Tongue (tissue), 2 donors: ENCODE data around the gene KIAA0513. TPM values are rescaled to one million over a fixed set of nuclear protein-coding genes. Genes with fewer than 3 reads are reported as not detected.
A peak's percentile ranks its signal among the peaks of the same experiment; 100 is the strongest.
"Not testable (repeated sequence)": the region's sequence is repeated elsewhere in the genome, so short reads cannot be mapped to it uniquely, and the experiment has no call there.

Experiments
- DNase-seq: peaks from one replicate; pipeline ENCODE4 v3.0.0-alpha.2; 2015
- total RNA-seq: library from RNA; depleted of rRNA; stranded (reverse); fragments of >200 nt; gene quantifications from one replicate; pipeline ENCODE4 v1.2.3, GENCODE V29; 2014

Gene KIAA0513
- total RNA-seq, 1 donor from 2014 or later: 6.8 TPM

DNA sequence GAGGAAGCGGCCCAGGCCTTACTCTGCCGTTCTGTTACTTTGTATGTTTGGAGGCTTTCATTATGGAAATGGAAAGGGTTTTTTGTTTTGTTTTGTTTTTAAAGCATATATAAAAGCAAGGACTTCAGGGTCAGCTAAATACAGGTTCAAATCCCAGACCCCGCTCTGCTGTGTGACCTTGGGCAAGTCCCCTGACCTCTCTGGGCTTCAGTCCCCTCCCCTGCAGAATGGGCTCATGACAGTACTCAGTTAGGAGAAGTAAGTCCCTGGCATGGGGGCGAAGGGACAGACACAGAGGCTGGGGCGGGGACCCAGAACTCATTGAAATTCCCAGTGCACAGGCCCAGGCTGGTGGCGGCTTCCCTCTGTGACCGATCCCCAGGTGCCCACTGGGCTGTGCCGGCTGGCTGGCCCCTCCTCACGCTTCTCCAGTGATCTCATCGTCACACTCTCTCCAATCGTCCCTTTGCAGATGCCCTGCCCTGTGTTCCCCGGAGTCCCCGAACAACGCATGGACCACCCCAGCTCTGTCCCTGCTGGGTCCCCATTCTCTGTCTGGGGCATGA lies 85.7 kb downstream of the KIAA0513 start:
- DNase-seq: no peak

DNA sequence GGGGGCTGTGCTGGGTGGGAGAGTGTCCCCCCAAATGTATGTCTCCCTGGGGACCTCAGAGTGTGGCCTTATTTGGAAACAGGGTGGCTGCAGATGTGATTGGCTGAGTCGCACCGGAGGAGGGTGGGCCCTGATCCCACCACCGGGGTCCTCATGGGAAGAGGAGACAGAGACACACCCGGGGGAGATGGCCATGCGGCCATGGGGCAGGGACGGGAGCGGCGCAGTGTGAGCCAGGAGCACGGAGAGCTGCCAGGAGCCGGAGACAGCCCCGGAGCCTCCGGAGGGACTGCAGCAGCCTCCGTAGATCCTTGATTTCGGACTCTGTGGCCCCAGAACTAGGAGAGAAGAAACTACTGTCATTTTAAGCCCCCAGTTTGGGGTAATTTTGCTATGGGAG lies 86.3 kb downstream of the KIAA0513 start:
- no peak for DNase-seq

DNA sequence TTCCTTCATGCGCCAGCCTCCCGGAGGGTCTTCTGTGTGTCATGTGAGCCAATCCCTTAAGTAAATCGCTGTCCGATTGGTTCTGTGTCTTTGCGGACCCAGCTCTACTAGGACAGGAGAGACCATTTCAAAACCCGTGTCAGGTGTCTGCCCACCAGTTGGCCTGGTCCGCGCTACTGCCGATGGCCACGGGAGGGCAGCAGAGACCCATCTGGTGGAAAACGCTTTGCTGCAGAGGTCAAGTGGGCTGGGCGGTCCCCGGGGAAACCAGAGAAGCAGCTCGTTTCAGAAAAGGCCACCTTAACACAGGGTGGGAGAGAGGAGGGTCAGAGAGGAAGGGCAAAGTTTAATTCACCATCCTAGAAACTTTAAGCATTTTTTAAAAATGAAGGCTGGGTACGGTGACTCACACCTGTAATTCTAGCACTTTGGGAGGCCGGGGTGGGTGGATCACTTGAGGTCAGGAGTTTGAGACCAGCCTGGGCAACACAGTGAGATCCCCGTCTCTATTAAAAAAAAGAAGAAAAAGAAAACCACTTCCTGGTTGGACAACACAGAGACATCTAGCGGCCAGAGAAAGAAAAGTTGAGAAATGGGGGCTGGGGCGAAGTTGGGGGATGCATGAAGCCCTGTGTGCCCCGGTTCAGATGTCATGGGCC lies 87.4 kb downstream of the KIAA0513 start:
- DNase-seq: peak; percentile 92

DNA sequence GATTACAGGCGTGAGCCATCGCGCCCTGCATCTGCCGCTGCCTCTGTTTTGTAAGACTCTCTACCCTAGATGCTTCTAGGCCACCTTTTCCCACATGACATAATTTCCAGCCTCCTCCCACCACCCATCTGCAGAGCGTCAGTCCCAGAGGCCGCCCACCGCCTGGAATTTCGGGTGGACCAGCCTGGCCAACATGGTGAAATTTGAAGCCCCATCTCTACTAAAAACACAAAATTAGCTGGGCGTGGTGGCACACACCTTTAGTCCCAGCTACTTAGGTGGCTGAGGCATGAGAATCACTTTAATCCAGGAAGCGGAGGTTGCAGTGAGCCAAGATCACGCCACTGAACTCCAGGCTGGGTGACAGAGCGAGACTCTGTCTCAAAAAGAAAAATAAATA lies 89.8 kb downstream of the KIAA0513 start:
- no peak for DNase-seq

DNA sequence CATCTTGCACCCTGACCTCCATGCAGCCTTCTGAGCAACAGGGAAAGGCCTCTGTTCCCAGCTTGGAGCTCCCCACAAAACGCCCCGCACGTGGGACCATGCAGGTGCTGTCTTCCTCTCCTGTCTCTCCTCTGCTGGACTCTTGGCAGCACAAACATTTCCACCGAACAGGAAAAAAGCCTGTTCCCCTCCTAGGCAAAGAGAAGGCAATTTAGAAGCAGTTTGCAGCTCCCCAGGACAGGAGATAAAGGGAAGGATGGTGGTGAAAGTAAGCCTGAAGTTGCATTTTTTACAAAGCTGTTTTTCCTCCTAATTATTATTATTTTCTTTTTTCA lies 92.4 kb downstream of the KIAA0513 start:
- no peak for DNase-seq

DNA sequence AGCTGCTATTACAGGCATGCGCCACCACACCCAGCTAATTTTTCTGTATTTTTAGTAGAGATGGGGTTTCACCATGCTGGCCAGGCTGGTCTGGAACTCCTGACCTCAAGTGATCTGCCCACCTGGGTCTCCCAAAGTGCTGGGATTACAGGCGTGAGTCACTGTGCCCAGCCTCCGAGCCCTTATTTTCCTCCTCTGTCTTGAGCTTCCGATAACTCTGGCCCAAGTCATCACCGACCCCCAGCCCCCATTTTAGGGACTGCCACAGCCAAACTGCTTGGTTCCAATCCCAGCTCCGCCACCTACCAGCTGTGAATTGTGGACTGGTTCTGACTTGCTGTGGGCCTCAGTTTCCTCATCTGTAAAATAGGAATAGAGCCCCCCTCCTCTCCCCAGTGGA lies 95.8 kb downstream of the KIAA0513 start:
- not testable (repeated sequence) for DNase-seq

DNA sequence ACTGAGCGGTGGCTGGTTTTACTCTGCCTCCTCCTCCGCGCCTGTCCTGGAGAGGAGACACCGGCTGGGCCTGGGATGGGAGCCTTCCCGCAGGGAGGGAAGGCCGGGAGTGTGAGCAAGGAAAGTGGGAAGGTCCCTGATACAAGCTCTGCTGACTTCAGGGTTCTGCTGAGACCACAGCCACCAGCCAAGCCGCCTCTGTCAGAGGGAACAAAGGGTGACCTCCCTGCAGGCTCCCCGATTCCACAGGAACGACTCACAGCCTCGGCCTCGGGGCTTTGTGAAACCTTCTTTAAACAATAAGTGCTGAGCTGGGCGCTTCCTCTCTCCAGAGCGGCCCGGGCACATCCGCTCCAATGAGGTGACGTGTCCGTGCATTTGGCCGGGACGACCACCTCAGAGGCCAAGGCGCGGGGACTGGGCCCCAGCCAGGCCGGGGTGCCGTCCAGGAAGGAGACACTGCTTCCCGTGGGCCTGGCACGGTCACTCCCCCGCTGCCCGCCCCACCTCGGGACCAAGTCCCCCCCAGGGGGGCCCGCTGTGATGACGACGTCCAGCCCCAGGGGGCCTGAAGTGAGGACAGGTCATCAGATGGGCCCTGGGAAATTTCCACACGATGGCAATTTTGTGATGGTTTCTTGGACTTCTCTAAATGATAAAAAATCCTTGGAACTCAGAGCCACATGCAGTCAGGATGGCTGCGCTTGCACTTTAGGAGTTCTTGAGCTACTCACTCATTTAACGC lies 96.5 kb downstream of the KIAA0513 start:
- peak; percentile 30 for DNase-seq

DNA sequence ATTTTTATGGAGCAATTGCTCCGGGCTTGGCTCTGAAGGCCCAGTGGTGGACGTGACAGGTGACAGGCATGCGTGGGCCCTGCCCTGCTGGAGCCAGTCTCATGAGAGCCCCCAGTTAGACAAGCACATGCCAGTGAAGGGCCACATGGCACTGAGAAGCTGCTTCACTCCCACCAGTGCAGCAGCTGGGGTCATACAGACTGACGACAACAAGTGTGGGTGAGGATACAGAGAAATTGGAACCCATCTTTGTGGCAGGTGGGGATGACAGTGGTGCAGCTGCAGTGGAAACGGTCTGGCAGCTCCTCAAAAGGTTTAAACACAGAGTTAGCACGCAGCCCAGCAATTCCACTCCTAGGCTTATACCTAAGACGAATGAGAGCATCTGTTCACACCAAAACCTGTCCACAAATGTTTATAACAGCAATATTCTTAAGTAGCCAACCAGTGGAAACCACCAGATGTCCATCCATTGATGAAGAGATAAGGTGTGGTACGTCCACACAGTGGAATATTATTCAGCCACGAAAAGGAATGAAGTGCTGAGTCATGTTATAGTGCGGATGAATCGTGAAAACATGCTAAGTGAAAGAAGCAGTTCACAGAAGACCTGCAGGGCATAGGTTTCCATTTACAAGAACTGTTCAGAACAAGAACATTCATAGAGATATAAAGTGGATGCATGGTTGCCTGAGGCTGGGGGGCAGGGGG lies 97.2 kb downstream of the KIAA0513 start:
- DNase-seq: peak; percentile 89

DNA sequence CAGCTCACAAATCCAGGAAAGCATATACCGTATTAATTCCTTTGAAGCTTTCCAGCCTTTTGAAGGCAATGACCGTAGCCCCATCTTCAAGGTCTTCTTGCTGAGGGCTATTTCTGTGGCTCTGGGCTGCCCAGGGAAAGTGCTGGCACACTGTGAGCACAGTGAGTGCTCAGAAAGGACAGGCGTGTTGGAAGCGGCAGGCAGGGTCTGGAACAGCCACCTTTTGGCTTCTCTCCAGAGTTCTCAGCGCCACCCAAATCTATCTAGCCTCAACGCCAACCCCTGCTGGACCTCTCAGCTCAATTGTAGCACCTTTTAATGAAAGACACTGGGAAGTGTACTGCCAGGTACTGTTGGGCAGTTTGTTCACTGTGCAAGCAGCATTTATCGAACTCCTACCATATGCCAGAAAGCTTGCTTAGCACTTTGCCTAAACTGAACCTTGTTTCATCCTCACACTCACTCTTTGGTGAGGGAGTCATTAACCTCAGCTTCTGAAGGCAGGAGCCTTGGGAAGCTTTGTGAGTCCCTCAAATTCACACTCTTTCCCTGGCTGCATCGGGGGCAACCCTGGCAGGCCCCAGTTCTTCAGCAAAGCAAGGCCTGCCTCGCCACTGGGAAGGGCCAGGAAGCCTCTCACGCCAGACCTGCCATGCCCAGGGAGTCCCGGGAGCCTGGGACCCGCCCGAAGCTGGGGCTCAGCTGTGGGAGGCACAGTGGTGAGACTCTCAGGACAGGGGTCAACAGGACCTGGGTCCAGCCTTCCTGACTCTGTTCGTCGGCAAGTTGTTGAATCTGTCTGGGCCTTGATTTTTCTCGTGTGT lies 98.2 kb downstream of the KIAA0513 start:
- peak; percentile 44 for DNase-seq

DNA sequence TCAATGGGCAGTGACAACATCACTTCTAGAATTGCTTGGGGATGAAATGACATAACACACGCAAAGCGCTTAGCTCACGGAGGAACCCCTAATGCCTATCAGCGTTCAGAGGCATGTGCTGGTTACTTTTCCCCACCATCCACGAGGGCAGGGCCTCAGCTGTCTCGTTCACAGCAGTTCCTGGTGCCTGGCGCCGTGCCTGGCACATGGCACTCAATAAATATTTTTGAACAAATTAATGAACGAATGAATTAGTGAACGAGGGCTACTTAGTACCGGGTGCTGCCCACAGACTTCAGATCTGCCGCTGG lies 98.8 kb downstream of the KIAA0513 start:
- no peak for DNase-seq

DNA sequence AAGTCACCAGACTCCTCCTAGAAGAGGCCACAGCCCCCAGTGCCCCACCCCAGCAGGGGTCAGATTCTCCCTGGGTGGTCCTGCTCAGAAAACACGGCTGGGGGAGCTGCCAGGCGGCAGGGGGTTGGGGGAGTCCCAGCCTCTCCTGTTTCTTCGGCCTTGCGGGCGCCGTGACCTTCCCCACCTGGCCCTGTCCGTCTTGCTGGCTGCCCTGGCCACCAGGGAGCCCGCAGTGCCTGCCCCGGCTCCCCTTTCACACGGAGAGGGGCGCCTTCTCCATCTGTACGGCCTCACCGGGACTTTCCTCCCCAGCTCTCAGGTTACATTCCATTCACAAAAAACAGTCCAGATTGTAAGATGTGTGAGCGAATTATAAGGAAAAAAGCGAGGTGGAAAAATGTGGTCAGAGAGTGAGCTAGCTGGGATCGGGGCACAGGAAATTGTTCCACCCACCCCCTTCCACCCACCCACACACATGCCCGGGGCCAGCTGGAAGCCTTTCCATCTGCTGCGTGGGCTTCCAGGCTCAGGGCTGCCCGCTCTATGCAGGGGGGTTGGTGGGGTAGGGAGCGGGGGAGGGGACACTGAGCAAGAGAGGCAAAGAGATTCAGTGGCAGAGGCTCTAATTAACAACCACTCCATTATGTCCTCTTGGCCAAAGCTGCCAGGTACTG lies 99.2 kb downstream of the KIAA0513 start:
- DNase-seq: peak; percentile 97

DNA sequence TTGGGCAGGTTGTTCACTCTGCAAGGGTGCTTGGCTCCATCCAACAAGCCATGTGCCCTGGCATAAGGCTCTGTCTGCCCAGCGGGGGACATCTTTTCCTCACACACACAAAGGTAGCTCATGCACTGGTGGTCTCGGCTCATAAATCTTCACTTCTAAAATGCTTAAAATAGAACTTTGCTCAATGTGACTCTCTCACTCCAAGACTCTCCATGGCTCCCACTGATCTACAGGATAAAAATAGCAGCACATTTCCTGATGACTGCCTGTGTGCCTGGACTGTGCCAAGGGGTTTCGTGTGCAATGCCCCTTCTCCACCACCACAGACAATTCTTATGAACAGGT lies 99.8 kb downstream of the KIAA0513 start:
- no peak for DNase-seq

DNA sequence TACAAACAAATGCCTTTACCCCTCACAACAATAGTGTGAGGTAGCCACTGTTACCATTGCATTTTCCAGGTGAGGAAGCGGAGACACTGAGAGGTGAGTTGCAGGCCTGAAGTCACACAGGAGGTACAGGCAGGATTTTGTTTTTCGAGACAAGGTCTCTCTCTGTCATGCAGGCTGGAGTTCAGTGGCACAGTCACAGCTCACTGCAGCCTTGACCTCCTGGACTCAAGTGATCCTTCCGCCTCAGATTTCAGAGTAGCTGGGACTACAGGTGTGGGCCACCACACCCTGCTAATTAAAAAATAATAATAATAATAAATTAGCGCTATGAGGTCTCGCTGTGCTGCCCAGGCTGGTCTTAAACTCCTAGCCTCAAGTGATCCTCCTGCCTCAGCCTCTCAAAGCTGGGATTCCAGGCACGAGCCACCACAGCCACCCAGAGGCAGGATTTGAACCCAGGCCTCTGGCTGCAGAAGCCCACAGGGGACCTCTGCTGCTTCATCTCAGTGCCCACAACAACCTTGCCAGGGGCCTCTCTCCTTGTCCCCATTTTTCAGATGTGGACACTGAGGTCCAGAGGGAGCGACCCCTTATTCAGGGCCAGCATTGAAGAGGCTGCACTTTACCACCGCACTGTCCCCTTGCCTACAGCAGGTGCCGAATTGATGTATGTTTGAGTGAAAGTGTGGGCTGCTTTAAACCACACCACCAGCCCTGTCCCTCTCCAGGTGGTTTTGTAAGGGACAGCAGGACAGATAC lies 100.7 kb downstream of the KIAA0513 start:
- no peak for DNase-seq

DNA sequence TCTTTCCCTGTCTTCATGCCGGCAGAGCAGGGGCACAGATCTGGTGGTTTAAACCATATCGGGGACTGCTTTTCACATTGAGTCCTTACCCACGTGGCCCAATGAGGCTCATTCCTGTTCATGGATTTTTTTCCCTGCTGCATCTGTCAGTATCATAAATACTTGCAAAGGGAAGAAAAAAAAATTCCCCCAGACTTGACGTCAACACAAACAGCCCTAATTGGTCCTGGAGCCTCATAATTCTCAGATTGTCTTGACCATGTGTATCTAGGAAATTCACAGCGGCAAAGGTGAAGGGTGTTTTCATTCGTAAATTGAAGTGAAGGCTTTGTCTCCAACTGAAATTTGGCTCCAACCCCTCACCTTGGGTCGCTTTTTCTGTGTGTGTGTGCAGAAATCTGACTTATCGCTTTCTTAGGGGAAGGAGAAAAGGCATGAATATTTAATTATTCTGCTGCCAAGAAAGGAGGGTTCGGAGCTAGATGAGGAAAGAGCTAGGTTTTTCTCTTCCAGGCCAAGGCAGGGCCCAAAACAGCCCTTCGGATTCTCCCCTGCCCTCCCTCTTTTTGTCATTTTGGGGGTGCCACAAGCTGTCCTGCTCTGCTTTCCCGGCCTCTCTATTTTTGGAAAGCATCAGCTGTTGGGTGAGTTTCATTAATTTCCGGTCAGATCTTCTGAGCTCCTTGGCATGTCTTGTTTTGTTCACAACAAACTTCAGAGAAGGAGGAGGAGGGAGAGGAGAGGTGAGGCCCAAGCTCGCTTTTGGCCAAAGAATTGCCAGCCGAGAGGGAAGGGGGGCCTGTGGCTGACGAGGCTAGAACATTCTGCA lies 102.5 kb downstream of the KIAA0513 start:
- DNase-seq: peak; percentile 66

DNA sequence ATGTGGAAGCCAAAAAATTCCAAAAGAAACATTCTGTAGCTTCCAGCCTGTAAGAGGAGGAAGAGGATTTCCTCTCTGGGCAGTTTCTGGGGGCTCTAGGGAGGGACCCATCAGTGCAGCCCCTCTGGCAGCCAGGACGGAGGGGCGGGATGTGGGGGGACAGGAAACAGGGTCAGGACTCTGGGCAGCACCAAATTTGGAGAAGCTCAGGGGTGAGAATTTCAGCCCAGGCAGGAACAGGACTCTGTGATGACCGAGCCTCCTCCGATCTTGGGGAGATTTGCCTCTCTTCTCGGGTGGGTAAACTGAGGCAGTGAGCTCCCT lies 103.1 kb downstream of the KIAA0513 start:
- no peak for DNase-seq

DNA sequence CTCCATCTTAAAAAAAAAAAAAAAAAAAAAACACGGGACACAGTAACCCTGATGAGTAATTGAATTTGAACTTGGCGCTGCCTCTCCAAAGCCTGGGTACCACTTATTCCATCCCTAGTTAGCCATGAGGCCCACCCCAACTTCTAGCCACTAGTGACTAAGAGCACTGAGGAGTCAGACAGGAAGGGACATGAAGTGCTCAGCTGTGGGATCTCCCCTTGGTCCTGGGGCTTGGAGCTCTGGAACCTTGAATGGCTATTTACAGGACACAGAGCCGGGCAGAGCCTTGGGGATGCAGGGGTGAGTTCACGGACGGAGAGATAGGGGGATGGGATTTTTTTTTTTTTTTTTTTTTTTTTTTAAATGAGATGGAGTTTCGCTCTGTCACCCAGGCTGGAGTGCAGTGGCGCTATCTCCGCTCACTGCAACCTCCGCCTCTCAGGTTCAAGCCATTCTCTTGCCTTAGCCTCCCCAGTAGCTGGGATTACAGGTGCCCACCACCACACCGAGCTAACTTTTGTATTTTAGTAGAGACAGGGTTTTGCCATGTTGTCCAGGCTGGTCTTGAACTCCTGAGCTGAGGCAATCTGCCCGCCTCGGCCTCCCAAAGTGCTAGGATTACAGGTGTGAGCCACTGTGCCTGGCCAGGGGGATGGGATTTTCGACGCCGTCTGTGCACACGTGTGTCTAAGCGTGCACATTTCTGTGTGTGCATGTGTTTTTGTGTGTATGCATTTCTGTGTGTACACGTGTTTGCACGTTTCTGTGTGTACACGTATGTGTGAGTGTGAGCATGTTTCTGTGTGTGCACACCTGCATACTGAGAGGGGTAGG lies 105.1 kb downstream of the KIAA0513 start:
- DNase-seq: no peak

DNA sequence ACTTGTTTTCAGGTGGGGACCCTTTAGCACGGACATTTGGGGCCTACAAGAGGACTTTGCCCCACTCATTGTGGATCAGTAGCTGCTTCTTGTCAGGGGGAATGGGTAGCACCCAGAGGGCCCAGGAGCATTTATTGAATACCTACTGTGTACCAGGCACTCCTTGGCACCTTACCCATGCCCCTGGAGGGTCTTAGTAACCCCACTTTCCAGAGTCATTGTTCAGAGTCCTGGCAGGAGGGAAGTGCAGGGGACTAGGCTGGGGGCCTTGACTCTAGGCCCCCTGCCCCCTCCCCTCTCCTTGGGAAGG lies 105.7 kb downstream of the KIAA0513 start:
- no peak for DNase-seq

DNA sequence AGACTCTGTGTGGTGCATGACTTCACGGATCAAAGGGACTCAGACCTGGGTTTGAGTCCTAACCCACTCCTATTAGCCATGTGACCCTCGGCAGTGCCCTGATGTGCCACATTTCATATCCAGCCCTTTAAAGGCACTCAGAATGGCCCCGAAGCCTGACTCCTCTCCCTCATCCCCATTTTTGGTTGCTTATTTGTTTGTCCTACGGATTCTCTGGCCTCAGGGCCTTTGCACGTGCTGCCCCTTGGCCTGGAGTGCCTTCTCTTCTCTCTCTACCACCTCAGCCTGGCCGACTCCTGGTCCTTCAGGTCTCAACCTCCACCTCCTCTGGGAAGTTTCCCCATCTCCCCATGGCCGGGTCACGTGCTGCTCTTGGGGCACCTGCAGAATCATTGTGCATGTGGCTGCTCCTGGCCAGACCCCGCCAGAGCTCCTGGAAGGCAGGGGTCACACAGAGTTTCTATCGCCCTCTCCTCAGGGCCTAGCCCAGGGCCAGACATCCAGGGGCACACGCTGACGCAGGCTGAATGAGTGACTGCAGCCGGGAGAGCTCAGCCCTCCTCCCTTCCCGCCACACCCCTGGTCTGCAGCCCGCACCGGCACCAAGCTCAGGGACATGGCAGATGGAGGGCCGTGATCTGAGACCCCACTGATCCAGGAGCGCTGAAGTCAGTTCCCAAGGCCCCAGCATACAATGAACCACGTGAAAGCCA lies 106.6 kb downstream of the KIAA0513 start:
- peak; percentile 35 for DNase-seq

DNA sequence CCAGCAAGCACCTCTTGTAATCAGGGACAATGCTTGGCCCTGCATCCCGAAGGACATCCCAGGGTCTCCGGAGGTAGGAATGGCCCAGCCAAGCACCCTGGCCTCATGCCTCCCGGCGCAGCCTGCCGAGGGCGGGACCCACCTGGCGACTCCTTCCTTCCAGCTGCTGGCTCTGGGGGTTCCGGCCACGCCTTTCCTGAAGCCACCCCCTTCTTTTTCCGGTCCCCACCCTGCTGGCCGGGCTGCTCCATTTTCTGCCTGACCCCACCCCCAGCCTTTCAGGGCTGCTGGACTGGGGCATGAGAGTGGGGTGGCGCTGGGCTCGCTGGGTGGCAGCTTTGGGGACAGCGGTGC lies 107.2 kb downstream of the KIAA0513 start:
- DNase-seq: peak; percentile 56
